CD4-positive, alpha-beta T cell treated with Interleukin-6 at 100 ng/mL for 8 hours (primary cell): Measurements from ENCODE around the gene HIF3A.
A peak's percentile ranks its signal among the peaks of the same experiment; 100 is the strongest.
"Not testable (repeated sequence)": the region's sequence is repeated elsewhere in the genome, so short reads cannot be mapped to it uniquely, and the experiment has no call there.

Source experiments
- DNase-seq: peaks from one replicate; pipeline ENCODE4 v3.0.0-alpha.2; 2020; ENCODE audit warnings: mixed read lengths, low spot score

The HIF3A gene

DNA sequence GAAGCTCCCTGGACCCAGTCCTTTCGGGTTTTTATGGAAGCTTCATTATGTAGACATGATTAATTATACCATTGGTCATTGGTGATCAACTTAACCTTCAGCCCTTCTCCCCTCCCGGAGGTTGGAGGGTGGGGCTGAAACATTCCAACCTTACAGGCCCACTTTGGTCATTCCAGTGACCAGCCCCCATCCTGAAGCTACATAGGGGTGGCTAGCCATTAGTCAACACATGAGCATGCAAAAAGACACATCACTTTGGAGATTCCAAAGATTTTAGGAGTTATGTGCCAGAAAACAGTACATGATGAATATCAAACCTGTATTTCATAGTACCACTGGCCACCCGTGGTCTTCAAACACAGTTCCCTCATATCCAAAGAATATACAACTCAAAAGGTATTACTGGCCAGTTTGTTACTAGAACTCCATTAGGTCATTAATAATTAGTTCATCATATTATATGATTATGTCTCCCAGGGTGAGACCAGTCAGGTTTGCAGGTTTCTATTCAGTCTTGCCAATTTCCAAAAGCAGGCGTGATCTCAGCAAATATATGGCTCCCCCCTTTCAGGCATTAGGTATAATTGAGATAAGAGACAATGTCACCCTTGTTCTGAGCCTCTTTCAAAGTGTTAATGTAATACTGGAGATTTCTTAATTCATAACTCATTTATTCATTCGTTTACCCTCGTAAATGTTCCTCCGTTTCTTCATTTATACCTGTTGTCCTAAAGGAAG lies 61.2 kb downstream of the HIF3A start:
- DNase-seq, result no peak

DNA sequence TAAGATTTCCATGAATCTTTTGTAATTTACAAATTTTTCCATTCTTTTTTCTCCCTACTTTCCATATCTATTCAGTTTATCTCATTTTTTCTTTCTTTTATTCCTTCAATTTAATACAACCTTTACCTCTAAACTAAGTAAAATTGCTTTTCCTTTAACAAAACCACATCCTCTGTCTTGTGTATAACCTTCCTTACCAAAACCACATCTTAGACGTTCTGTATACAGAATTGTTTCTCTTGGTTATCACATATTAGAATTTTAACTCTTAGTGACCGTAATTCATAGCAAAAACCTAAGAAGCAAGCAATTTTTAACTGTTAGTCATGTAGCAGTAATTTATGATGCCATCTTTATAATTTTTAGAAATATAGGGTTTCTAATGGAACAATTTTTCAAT lies 65.1 kb downstream of the HIF3A start:
- DNase-seq, result peak; percentile 21

DNA sequence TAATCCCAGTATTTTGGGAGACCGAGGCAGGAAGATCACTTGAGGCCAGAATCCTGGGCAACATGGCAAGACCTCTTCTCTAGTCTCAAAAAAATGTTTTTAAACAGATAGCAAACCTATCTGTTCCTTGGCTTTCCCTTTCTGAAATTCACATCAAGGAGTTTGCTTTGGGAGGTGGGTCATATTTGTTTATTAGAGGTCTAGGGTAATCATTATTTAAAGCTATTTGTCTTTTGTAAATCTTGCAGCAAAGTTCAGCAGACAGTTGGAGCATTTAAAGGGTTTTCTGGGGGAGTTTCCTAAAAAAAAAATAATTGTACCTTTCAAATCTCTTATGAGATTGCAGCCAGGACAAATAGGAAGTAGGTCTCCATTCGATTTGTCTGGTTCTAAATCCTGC lies 67.5 kb downstream of the HIF3A start:
- no peak for DNase-seq

DNA sequence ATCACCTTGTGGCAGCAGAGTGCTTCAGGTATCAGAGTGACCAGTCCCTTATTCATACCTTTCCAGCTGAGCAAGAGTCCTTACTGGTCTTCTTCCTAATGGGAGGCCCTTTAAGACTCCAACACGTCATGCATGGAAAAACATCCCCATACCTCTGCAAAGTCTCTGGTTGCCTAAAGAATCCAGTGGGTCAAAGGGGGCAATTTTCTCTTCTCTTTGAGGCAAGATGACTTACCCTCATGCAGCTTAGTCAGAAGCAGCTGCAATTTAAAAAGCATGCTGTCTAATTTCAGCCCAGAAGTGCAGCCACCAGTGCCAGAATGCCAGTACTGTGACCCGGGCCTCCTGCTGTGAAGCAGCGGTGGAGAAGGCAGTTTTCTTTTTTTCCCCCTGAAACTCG lies 68.7 kb downstream of the HIF3A start:
- DNase-seq, result no peak

DNA sequence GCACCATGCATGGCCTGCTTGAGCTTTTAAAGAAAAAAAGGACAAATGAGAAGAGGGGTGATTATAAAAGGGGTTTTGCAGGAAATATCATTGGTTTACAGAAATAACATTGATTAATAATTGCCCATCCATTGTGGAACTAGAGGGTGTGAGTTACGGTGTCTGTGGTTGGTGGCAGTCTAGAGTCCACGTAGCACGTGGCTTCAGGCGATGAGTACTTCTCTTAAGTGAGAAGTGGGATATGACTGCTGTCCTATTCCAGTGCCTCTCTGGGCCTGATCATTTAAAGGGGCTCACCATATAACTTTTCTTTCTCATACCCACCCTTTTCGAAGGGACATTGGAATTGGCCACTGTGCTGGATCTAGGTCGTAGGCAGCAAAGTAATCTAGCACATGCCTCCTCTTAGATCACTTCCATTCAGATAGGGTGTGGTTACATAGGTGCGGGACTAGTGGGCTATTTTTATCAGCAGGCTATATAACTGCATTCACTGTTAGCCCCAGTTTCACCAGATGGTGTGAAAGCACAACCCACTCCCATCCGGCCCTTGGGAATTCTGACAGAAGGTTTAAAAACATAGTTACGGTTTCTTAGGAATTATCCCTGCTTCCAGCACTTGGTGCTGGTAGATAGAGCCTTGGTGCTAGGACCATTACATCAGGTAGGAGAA lies 69.9 kb downstream of the HIF3A start:
- DNase-seq, result no peak

DNA sequence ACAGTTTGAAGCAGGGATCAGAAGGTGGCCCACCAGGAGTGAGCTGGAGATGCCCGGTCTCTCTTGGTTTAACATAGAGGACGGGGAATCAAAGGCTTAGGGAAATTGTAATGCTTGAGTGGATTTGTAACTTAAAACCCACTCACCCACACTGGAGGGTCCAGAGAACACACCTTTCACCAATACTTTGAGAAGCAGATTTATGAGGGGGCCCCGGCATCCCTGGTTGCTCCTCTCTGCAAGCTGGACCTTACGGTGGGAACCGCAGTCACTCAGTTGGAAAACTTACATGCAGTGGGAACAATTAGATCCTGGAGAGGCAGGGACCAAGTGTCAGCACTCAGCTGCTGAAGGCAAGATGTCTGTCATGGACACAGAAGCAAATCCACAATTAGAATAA lies 70.6 kb downstream of the HIF3A start:
- no peak for DNase-seq

DNA sequence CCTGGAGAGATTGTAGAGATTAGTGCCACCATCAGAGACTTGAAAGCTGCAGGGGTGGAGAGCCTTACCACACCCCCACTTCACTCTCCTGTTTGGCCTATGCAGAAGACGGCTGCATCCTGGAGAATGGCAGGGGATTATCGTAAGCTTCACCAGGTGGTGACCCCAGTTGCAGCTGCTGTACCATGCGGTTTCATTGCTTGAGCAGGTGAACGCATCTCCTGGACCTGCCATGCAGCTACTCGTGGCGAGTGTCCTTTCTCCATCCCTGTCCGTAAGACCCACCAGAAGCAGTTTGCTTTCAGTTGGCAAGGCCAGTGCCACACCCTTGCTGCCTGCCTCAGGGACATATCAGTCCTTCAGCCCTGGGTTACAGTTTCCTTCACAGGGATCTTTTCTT lies 71.3 kb downstream of the HIF3A start:
- no peak for DNase-seq

DNA sequence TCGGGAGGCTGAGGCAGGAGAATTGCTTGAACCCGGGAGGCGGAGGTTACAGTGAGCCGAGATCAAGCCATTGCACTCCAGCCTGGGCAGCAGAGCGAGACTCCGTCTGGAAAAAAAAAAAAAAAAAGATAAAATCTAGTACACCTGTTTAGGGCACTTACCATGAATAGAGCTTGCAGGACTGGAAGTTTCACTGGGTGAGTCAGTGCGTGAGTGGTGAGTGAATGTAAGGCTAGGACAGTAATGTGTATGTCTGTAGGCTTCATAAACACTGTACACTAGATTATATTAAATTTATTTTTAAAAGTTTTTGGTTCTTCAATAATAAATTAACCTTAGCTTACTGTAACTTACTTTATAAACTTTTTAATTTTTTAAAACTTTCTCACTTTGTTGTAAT lies 73.0 kb downstream of the HIF3A start:
- DNase-seq, result no peak

DNA sequence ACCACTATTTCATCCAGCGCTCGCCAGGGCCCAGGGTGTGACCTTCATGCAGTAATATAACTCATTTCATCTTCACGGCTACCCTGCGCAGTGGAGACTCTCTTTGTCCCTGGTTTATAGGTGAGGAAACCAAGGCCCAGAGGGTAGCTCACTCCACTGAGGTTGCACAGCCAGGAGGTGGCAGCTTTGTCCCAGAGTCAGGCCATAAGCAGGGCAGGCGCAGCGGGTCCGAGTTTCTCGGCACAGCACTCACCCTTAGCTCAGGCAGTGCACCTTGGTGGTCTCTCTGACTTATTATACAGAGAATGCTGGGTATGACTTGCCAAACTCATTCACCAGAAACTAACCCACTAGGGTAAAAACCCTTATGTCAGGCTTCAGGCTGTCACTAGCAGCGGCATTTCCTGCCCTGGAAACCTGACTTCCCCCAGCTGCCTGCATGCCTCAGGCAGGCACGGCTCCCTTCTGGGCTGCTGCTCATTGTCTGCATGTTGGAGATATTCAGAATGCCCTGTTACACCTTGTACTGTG lies 74.6 kb downstream of the HIF3A start:
- no peak for DNase-seq

DNA sequence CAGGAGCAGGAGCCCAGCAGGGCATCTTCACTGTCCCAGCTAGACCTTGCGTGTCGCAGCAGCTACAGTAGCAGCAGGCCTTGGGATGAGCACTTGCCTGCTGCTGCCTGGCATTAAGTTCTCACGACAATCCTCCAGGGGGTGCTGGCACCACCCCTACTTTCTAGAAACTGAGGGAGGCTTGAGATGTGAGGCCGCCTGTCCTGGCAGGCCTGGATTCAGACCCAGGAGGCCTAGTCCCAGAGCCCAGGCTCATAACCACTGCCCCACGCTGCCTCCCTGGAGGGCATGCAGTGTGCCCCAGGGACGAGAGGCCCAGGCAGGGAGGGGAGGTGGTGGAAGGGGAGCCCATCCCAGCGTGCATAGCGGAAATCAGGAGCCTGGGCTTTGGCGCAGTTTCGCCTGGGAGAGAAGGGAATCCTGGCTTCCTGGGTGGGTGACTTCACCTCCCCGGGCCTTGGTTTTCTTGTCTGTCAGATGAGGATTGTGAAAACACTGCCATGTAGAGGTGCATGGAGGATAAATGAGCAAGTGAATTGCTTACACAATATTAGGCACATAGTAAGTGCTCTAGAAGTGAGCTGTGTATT lies 76.2 kb downstream of the HIF3A start:
- DNase-seq, result no peak

DNA sequence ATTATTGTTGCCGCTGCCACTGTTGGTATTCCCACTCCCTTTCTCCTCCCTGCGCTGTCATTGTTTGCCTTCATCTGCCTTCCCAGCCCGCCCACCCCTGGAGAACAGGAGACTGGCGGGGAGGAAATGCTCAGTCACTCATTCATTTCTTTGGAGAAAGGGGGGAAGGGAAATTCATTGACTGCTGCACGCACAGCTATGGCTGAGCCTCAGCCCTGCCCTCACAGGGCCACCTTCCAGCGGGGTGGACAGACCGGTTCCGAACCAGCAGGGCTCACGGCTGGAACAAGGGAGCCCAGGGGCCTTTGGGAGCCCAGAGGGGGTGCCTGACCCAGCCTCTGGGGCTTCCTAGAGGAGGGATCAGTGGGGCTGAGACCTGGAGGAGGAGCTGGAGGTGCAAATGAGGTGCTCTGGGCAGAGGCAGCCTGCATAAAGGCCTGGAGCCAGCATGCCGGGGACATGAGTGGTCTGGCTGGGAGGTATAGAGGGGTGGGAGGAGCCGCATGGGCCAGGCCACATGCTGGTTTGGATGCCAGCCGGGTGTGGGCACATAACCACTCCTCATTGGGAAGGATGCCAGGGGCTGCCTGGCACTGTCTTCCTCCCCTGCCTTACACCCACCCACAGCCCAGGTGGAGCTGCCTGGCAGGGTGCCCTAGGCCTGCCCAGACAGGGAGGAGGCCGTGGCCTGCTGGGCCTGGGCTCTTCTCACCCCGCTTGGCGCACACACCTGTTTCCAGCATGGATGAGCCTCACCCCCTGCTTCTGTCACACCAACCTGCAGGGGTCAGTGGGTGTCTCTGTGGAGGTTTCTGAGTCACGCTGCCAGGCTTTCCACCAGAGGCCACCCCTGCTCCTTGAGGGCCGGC lies 76.9 kb downstream of the HIF3A start:
- no peak for DNase-seq

DNA sequence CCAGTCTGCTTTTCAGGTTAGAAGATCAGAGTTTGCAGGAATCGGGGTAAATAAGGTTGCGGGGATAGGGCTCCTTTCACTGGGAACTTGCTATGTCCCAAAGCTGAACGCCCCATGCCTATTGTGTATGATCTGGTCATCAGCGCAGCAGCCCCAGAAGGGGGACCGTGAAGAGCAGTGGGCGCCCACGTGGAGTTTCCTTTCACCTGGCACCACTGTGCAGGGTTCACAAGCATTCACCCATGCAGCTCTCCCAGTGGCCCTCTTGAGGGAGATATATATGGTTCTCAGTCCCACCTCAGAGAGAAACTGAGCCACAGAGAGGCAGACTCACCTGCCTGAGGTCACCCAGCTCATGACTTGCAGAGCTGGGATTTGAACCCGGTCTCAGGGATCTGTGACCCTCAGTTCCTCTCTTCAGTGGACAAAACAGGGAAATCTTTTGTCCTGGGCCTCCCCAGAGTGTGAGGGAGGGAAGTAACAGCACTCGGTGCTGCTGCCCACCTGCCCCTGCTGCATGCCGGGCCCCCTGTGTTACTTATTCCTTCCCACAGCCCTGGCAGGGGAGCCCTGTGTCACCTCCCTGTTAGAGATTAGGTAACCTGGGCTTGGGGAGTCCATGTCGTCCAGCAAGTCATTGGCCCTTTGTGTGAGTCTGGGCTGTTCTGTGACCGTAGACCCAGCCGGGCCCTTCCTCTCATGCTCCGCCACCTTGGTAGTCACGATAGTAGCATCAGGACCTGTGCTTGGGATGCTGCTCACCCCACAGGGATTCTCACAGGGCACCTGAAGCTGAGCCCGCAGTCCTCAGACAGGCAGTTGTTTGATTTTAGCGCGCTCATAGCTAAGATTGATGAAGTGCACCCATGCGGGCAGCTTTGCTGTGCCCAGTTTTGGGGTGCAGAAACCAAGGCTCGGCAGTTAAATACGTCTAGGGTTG lies 78.0 kb downstream of the HIF3A start:
- no peak for DNase-seq

DNA sequence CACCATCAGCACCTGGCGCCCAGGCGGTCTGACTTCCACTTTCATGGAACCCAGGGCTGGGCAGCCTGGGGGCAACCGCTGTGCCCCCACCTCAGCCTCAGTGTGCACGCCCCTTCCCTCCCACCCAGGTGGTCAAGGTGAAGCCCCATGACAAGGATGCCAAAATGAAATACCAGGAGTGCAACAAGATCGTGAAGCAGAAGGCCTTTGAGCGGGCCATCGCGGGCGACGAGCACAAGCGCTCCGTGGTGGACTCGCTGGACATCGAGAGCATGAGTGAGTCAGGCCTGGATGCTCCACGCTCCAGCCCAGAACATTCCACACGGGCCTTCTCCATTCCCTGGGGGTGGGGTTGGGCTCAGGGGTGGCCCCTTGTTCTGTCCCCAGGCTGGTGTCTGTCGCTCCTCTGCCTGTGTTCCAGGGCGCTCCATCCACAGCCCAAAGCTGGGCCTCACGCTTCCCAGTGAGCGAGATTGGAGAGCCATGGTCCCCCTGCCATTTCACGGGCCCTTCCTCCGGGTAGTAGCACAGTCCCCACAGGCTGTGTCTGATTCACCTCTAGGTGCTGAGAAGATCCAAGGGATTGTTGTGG lies 78.7 kb downstream of the HIF3A start:
- DNase-seq, result not testable (repeated sequence)

DNA sequence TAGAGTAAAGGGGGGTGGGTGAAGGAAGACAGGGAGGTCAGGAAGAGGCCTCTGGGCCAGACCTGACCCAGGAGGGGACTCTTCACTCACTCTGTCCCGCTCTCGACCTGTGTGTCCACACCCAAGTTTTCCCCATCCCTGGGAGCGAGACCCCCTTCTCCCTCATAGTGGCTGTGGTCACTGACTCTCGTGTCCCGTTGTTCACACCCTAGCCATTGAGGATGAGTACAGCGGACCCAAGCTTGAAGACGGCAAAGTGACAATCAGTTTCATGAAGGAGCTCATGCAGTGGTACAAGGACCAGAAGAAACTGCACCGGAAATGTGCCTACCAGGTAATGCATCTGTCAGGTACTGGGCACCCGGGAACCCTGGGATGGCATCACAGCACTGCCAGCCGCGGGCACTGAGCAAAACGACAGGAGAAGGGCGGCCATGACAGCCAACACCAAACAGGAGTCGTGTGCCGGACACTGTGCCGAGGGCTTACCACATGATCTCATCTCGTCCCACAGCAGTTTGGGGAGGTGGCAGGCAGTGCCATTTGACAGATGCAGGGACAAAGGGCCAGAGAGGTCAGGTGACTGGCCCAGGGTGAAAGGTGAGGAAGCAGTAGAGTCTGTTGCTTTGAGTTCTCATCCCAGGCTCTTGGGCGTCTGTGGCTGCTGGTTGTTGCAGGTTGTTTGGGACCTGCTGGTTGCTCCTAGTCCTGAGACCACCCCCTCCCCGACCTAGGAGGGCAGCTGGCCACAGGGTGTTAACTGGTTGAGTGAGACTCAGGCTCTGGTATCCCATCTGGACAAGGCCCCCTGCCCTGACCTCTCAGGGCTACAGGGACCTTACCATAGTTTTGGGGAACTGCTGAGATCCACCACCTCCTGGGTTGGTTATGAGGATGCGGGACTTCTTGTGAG lies 79.7 kb downstream of the HIF3A start:
- DNase-seq, result no peak

DNA sequence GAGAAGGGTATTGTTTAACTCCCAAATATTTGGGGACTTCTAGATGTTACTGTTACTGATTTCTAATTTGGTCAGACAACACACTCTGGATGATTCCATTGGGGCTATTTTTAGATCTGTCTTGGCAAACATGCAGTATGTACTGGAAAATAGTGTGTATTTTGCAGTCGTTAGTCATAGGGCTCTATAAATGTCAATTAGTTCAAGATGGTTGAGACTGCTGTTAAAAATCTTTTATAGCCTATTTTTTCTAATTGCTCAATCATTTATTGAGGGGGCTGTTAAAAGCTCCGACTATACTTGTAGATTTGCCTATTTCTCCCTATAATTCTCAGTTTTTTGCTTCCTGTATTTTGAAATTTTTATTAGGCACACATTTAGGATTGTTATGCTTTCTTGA lies 81.4 kb downstream of the HIF3A start:
- DNase-seq, result no peak

DNA sequence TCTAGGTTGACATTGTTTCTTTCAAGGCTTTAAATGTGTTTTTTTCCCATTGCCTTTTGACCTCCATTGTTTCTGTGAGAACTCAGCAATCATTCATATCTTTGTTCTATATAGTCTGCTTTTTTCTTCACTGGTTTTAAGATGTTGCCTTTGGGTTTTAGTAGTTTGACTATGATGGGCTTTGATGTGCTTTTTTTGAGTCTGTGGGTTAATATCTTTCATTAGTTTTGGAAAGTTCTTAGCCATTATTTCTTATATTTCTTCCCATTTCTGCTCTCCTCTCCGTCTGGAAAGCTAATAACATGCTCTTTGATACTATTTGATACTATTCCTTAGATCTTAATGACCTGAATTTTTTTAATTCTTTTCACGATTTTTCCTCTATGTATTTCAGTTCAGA lies 83.8 kb downstream of the HIF3A start:
- DNase-seq, result no peak

DNA sequence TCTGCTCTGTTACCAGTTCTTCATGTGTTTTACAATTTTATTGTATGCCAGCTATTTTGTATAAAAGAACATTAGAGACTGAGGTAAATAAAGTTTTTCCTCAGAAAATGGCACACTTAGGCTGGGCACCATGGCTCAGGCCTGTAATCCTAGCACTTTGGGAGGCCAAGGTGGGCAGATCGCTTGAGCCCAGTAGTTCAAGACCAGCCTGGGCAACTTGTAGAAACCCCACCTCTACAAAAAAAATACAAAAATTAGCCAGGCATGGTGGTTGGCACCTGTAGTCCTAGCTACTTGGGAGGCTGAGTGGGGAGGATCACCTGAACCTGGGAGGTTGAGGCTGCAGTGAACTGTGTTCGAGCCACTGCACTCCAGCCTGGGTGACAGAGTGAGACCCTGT lies 84.5 kb downstream of the HIF3A start:
- DNase-seq, result no peak

DNA sequence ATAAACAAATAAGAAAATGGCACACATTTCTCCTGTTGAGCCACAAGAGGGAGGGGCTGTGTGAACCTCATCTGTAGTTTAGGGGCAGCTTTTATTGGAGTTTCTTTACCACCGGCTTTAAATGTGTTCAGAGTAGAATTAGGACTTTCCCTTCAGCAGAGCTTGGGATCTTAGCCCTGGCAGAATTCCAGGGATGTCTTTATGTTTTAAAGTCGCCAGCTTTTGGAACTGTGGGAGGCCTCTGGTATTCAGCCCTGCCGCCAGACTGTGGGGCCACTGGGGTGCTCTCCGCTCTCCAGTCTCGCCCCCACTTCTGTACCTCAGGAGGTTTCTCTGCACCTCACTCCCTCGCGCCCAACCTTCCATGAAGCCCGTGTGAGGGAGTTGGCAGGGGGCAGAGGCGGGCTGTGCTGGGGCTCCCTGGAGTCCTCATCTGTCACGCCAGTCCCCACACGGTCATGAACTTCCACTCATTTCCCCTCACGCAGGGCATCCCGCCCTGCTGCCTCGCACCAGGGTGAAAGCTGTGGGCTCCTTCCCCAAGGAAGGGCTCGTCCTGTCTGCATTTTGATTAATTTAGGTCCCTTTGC lies 85.0 kb downstream of the HIF3A start:
- DNase-seq, result no peak

DNA sequence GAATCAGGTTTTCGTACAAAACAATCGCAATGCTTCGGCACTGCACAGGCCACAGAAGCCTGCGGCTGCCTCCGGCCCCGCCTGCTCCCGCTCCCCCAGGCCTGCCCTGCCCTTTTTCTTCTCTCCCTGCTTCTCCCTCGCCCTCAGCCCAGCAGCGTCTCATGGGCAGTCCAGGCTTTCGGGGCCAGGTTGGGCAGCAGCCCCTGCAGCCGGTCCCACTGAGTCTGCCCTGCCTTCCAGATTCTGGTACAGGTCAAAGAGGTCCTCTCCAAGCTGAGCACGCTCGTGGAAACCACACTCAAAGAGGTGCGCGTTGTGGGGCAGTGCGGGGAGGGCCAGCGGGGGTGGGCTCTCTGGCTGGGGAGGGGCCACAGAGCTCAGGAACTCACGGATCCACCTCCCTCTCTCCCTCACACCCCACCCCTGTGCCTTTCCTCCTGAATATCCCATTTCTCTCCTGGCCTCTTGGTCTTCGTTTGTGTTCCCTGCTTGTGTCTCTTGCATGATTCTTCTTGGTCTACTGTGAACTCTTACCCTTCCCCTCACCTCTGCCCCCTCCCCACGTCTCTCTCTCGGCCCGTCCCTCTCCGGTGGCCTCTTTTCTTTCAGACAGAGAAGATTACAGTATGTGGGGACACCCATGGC lies 86.5 kb downstream of the HIF3A start:
- DNase-seq, result no peak
